NCI-H226 (cell line): ENCODE results near the gene BTBD2.

Source experiments
- DNase-seq: peaks from one replicate; pipeline ENCODE4 v3.0.0-alpha.2; 2015

BTBD2 gene

GRCh38 chr19:2050349-2050990 lies 35.0 kb upstream of the BTBD2 start:
- no peak for DNase-seq

- DNase-seq, result peak; percentile 96
These were observed 34.3 kb upstream of the BTBD2 start for GRCh38 chr19:2049741-2050348.

- peak; percentile 41 for DNase-seq
These were observed 33.6 kb upstream of the BTBD2 start for GRCh38 chr19:2048959-2049740.

GRCh38 chr19:2048104-2048958 lies 32.8 kb upstream of the BTBD2 start:
- no peak for DNase-seq

GRCh38 chr19:2047449-2048103 lies 32.1 kb upstream of the BTBD2 start:
- no peak for DNase-seq

- DNase-seq, result no peak
These were observed 31.5 kb upstream of the BTBD2 start for GRCh38 chr19:2047076-2047448.

GRCh38 chr19:2046046-2046907 lies 30.8 kb upstream of the BTBD2 start:
- no peak for DNase-seq

- DNase-seq, result no peak
These were observed 30.1 kb upstream of the BTBD2 start for GRCh38 chr19:2045501-2046045.

- no peak for DNase-seq
These were observed 29.4 kb upstream of the BTBD2 start for GRCh38 chr19:2044709-2045500.

- DNase-seq, result no peak
These were observed 28.6 kb upstream of the BTBD2 start for GRCh38 chr19:2043961-2044708.

GRCh38 chr19:2043251-2043641 lies 27.7 kb upstream of the BTBD2 start:
- DNase-seq, result no peak

GRCh38 chr19:2042485-2043250 lies 27.2 kb upstream of the BTBD2 start:
- no peak for DNase-seq

- DNase-seq, result peak; percentile 95
These were observed 26.4 kb upstream of the BTBD2 start for GRCh38 chr19:2041683-2042484.

GRCh38 chr19:2041433-2041682 lies 25.8 kb upstream of the BTBD2 start:
- no peak for DNase-seq

GRCh38 chr19:2040647-2041432 lies 25.3 kb upstream of the BTBD2 start:
- DNase-seq, result no peak

GRCh38 chr19:2039959-2040646 lies 24.6 kb upstream of the BTBD2 start:
- DNase-seq, result no peak
